Measurements from ENCODE around the gene MAP4K4. TPM values are rescaled to one million over a fixed set of nuclear protein-coding genes. Genes with fewer than 3 reads are reported as not detected.

The MAP4K4 gene
- total and polyA plus RNA-seq, 5 donors from 2014 or later, result 6.7 to 179 (median 14.7) TPM

- Mint-ChIP-seq H3K4me1 (peaks cover 44 to 91% (median 75%) of the 10 kb centered on the region in 4 donors), H3K4me3 (peak overlapping the region in 3 of 4 donors; percentile 16 to 61 (median 58)), H3K27ac (peak overlapping the region; percentile 31 to 88 (median 48)), H3K27me3 (no peaks in the 10 kb centered on the region), H3K9me3 (no peaks in the 10 kb centered on the region), H3K36me3 (peaks cover 3% of the 10 kb centered on the region)
- Histone ChIP-seq H3K36me3 (ENCODE audit: control insufficient read depth, insufficient read depth, low read length) (no peaks in the 10 kb centered on the region), H3K27me3 (ENCODE audit: control insufficient read depth, insufficient read depth, low read length) (no peaks in the 10 kb centered on the region), H3K27ac (ENCODE audit: insufficient read depth, low read length, poor library complexity, severe bottlenecking) (no peak overlapping the region), H3K9me3 (ENCODE audit: control insufficient read depth in 2 of 2, low read length in 2 of 2) (no peaks in the 10 kb centered on the region), H3K4me1 (ENCODE audit: control insufficient read depth, insufficient read depth, low read length, poor library complexity, severe bottlenecking) (peaks cover 77% of the 10 kb centered on the region), H3K4me3 (ENCODE audit: low read depth, low read length) (peak overlapping the region; percentile 21)
- no peak for DNase-seq
- no peak for ATAC-seq (ENCODE audit: low read depth in 2 of 2)
Measured at GRCh38 chr2:101733257-101733993, 35.9 kb downstream of the MAP4K4 start.

- no peak overlapping the region for H3K4me3 ChIP-seq (ENCODE audit: low read depth, low read length)
- no peaks in the 10 kb centered on the region for H3K9me3 ChIP-seq (ENCODE audit: control insufficient read depth in 2 of 2, low read length in 2 of 2)
- Mint-ChIP-seq H3K9me3 (no peaks in the 10 kb centered on the region), H3K4me3 (peak overlapping the region in 3 of 4 donors; percentile 12 to 71 (median 44)), H3K27me3 (no peaks in the 10 kb centered on the region), H3K27ac (peak overlapping the region in 2 of 3 donors; percentile 66 to 72), H3K36me3 (peaks cover 3% of the 10 kb centered on the region), H3K4me1 (peaks cover 41 to 89% (median 71%) of the 10 kb centered on the region in 4 donors)
- no peaks in the 10 kb centered on the region for H3K27me3 ChIP-seq (ENCODE audit: control insufficient read depth, insufficient read depth, low read length)
- no peaks in the 10 kb centered on the region for H3K36me3 ChIP-seq (ENCODE audit: control insufficient read depth, insufficient read depth, low read length)
- no peak for ATAC-seq (ENCODE audit: low read depth in 2 of 2)
- peak overlapping the region; percentile 16 for H3K27ac ChIP-seq (ENCODE audit: insufficient read depth, low read length, poor library complexity, severe bottlenecking)
- no peak for DNase-seq
- peaks cover 78% of the 10 kb centered on the region for H3K4me1 ChIP-seq (ENCODE audit: control insufficient read depth, insufficient read depth, low read length, poor library complexity, severe bottlenecking)
Measured at GRCh38 chr2:101734505-101735165, 37.1 kb downstream of the MAP4K4 start.

GRCh38 chr2:101735166-101735533 is 37.6 kb downstream of the MAP4K4 start:
- Mint-ChIP-seq H3K9me3 (no peaks in the 10 kb centered on the region), H3K27me3 (no peaks in the 10 kb centered on the region), H3K4me3 (peak overlapping the region in 3 of 4 donors; percentile 44 to 71 (median 45)), H3K36me3 (peaks cover 3% of the 10 kb centered on the region), H3K27ac (peak overlapping the region; percentile 66 to 90 (median 72)), H3K4me1 (peaks cover 36 to 87% (median 68%) of the 10 kb centered on the region in 4 donors)
- DNase-seq (no peak), ATAC-seq (ENCODE audit: low read depth in 2 of 2) (no peak)
- Histone ChIP-seq H3K9me3 (ENCODE audit: control insufficient read depth in 2 of 2, low read length in 2 of 2) (no peaks in the 10 kb centered on the region), H3K4me3 (ENCODE audit: low read depth, low read length) (no peak overlapping the region), H3K27ac (ENCODE audit: insufficient read depth, low read length, poor library complexity, severe bottlenecking) (peak overlapping the region; percentile 16), H3K27me3 (ENCODE audit: control insufficient read depth, insufficient read depth, low read length) (no peaks in the 10 kb centered on the region), H3K36me3 (ENCODE audit: control insufficient read depth, insufficient read depth, low read length) (no peaks in the 10 kb centered on the region), H3K4me1 (ENCODE audit: control insufficient read depth, insufficient read depth, low read length, poor library complexity, severe bottlenecking) (peaks cover 76% of the 10 kb centered on the region)

- Histone ChIP-seq H3K4me1 (ENCODE audit: control insufficient read depth, insufficient read depth, low read length, poor library complexity, severe bottlenecking) (peaks cover 73% of the 10 kb centered on the region), H3K36me3 (ENCODE audit: control insufficient read depth, insufficient read depth, low read length) (no peaks in the 10 kb centered on the region), H3K27ac (ENCODE audit: insufficient read depth, low read length, poor library complexity, severe bottlenecking) (no peak overlapping the region), H3K4me3 (ENCODE audit: low read depth, low read length) (peak overlapping the region; percentile 42), H3K9me3 (ENCODE audit: control insufficient read depth in 2 of 2, low read length in 2 of 2) (no peaks in the 10 kb centered on the region), H3K27me3 (ENCODE audit: control insufficient read depth, insufficient read depth, low read length) (no peaks in the 10 kb centered on the region)
- no peak for DNase-seq
- H3K36me3 Mint-ChIP-seq, result peaks cover 3% of the 10 kb centered on the region
- no peaks in the 10 kb centered on the region for H3K27me3 Mint-ChIP-seq
- peak overlapping the region in 2 of 4 donors; percentile 7 to 28 for H3K4me3 Mint-ChIP-seq
- peaks cover 34 to 88% (median 68%) of the 10 kb centered on the region in 4 donors for H3K4me1 Mint-ChIP-seq
- ATAC-seq (ENCODE audit: low read depth in 2 of 2), result no peak
- H3K27ac Mint-ChIP-seq, result peak overlapping the region; percentile 26 to 90 (median 69)
- no peaks in the 10 kb centered on the region for H3K9me3 Mint-ChIP-seq
Measured at GRCh38 chr2:101736233-101736632, 38.7 kb downstream of the MAP4K4 start.

GRCh38 chr2:101736861-101737291 is 39.4 kb downstream of the MAP4K4 start:
- Mint-ChIP-seq H3K36me3 (peaks cover 3% of the 10 kb centered on the region), H3K27me3 (no peaks in the 10 kb centered on the region), H3K4me1 (peaks cover 38 to 89% (median 71%) of the 10 kb centered on the region in 4 donors), H3K9me3 (no peaks in the 10 kb centered on the region), H3K4me3 (peak overlapping the region in 3 of 4 donors; percentile 2 to 43 (median 22)), H3K27ac (peak overlapping the region in 2 of 3 donors; percentile 26 to 69)
- ATAC-seq (ENCODE audit: low read depth in 2 of 2), result peak; percentile 28 to 35
- Histone ChIP-seq H3K9me3 (ENCODE audit: control insufficient read depth in 2 of 2, low read length in 2 of 2) (no peaks in the 10 kb centered on the region), H3K36me3 (ENCODE audit: control insufficient read depth, insufficient read depth, low read length) (no peaks in the 10 kb centered on the region), H3K4me3 (ENCODE audit: low read depth, low read length) (peak overlapping the region; percentile 42), H3K27me3 (ENCODE audit: control insufficient read depth, insufficient read depth, low read length) (no peaks in the 10 kb centered on the region), H3K27ac (ENCODE audit: insufficient read depth, low read length, poor library complexity, severe bottlenecking) (no peak overlapping the region), H3K4me1 (ENCODE audit: control insufficient read depth, insufficient read depth, low read length, poor library complexity, severe bottlenecking) (peaks cover 73% of the 10 kb centered on the region)
- peak in 1 of 3 donors; percentile 33 for DNase-seq

GRCh38 chr2:101737478-101738255 is 40.2 kb downstream of the MAP4K4 start:
- H3K9me3 ChIP-seq (ENCODE audit: control insufficient read depth in 2 of 2, low read length in 2 of 2), result no peaks in the 10 kb centered on the region
- H3K4me3 ChIP-seq (ENCODE audit: low read depth, low read length), result peak overlapping the region; percentile 1
- no peaks in the 10 kb centered on the region for H3K36me3 ChIP-seq (ENCODE audit: control insufficient read depth, insufficient read depth, low read length)
- Mint-ChIP-seq H3K36me3 (peaks cover 3% of the 10 kb centered on the region), H3K4me1 (peaks cover 40 to 90% (median 69%) of the 10 kb centered on the region in 4 donors), H3K27me3 (no peaks in the 10 kb centered on the region), H3K4me3 (peak overlapping the region in 2 of 4 donors; percentile 49 to 66), H3K27ac (peak overlapping the region in 1 of 3 donors; percentile 55), H3K9me3 (no peaks in the 10 kb centered on the region)
- H3K4me1 ChIP-seq (ENCODE audit: control insufficient read depth, insufficient read depth, low read length, poor library complexity, severe bottlenecking), result peaks cover 75% of the 10 kb centered on the region
- no peak for ATAC-seq (ENCODE audit: low read depth in 2 of 2)
- H3K27ac ChIP-seq (ENCODE audit: insufficient read depth, low read length, poor library complexity, severe bottlenecking), result no peak overlapping the region
- no peaks in the 10 kb centered on the region for H3K27me3 ChIP-seq (ENCODE audit: control insufficient read depth, insufficient read depth, low read length)
- no peak for DNase-seq

GRCh38 chr2:101738649-101739048 is 41.1 kb downstream of the MAP4K4 start:
- peaks cover 76% of the 10 kb centered on the region for H3K4me1 ChIP-seq (ENCODE audit: control insufficient read depth, insufficient read depth, low read length, poor library complexity, severe bottlenecking)
- ATAC-seq (ENCODE audit: low read depth in 2 of 2), result no peak
- H3K27ac ChIP-seq (ENCODE audit: insufficient read depth, low read length, poor library complexity, severe bottlenecking), result no peak overlapping the region
- H3K27ac Mint-ChIP-seq, result peak overlapping the region in 2 of 3 donors; percentile 40 to 55
- H3K4me3 ChIP-seq (ENCODE audit: low read depth, low read length), result no peak overlapping the region
- no peak for DNase-seq
- peaks cover 41 to 90% (median 68%) of the 10 kb centered on the region in 4 donors for H3K4me1 Mint-ChIP-seq
- peak overlapping the region in 2 of 4 donors; percentile 31 to 66 for H3K4me3 Mint-ChIP-seq
- no peaks in the 10 kb centered on the region for H3K9me3 Mint-ChIP-seq
- no peaks in the 10 kb centered on the region for H3K36me3 ChIP-seq (ENCODE audit: control insufficient read depth, insufficient read depth, low read length)
- H3K27me3 Mint-ChIP-seq, result no peaks in the 10 kb centered on the region
- H3K36me3 Mint-ChIP-seq, result peaks cover 4% of the 10 kb centered on the region
- no peaks in the 10 kb centered on the region for H3K9me3 ChIP-seq (ENCODE audit: control insufficient read depth in 2 of 2, low read length in 2 of 2)
- no peaks in the 10 kb centered on the region for H3K27me3 ChIP-seq (ENCODE audit: control insufficient read depth, insufficient read depth, low read length)

All from CD4-positive, CD25-positive, alpha-beta regulatory T cell (primary cell).